Activated CD4-positive, CD25-positive, alpha-beta regulatory T cell (primary cell): ENCODE data around the gene LILRB2.
"Not testable (repeated sequence)": the region's sequence is repeated elsewhere in the genome, so short reads cannot be mapped to it uniquely, and the experiment has no call there.

Source experiments
- DNase-seq, 4 experiments: peaks; one replicate each; lab custom pipeline; 2025; lab: John Stamatoyannopoulos, UW

The LILRB2 gene

DNA sequence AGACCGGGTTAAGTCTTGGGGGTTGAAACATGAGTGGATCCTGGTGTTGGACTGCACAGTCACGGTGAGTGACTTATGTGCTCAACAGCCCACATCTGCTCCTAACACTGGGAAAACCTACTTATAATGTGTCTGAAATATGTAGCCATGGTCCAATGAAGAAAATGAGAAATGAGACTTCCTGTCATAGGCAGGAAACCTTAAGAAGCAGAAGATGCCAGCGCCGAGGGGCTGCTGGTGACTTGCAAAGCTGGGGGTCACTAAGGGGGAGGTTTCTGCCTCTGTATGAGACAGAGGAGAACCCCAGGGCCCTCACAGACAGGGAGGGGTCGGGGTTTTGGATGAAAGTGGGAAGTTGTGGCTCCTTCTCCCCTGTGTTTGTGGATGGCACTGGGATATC is 8.7 kb downstream of the LILRB2 start:
- DNase-seq: not testable (repeated sequence)

DNA sequence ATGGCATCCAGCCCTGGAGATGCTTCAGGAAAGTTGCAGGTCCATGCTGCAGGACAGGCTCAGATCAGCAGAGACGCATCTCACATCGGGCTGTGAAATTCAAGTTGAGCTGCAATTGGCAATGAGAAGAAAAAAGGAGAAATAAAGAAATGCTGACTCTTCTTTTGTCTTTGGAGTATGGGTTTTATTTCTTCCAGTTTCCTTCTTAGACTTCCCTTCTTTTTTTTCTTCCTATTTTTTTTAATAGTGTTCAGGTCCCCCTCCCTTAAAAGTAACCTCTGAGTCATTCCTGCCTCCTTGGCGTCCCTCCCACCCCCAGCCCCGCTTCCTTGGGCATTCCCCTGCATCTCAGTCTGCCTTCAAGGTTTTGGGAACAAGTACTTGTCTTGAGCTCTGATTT is 9.3 kb downstream of the LILRB2 start:
- not testable (repeated sequence) for DNase-seq

DNA sequence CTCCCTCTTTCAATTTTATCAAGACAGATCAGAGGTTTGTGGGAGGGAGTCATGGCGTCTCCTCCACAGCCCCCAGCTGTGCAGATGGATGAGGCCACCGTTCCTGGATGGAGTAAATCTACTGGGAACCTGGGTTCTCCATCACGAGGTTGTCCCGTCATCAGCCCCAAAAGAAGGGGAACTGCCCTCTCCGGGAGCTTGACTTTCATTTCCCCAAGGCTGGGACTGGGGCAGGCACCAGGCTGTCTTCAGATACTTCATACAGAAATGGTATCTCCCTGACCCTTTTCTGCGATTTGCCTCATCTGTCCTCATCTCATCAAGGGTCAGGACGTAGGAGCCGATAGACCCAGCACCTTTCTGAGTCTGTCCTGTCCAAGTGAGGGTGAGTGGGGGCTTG is 9.8 kb downstream of the LILRB2 start:
- no peak for DNase-seq

DNA sequence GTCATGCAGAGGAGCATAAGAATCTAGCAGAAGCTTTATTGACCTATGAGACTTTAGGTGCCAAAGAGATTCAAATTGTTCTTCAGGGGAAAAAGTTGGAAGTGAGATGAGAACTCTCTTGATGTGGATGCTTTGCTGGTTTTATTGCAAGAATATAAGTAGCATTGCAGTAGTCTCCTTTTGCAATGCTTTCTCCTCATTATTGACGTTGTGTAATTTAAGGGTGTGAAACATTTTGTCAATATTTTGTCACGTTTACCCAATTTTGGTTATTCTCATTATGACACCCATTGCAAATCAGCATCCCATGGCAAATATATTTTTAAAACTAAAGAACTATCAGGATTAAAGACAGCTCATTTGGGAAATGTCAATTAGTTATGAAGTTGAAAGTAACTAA is 12.0 kb downstream of the LILRB2 start:
- DNase-seq: no peak

DNA sequence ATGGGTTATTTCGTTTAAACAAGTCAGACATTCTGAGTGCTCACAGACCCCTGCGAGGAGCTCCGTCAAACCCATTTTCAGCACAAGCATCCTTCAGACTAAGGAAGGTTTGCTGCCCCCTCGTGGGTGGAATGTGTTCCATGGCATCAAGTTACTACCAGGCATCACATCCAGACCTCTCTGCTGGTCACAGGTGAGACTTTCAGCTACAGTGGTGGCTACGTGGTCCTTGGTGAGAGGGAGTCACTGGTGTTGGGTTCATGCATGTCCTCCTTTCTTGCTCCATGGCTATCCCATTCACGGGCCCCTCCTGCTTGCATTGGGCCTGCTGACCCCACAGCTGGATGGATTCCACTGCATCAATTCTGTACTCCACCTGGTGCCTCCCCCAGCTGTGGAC is 14.8 kb downstream of the LILRB2 start:
- DNase-seq: peak; percentile 14 to 55 (median 28)

DNA sequence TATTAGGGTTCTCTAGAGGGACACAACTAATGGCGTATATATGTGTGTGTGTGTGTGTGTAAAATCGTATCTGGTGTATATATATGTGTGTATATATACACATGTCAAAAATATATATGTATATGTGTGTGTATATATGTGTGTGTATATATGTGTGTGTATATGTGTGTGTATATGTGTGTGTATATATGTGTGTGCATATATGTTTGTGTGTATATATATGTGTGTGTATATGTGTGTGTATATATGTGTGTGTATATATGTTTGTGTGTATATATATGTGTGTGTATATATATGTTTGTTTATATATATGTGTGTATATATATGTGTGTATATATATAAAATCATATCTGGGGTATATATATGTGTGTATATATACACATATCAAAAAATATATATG is 18.4 kb downstream of the LILRB2 start:
- DNase-seq: no peak

DNA sequence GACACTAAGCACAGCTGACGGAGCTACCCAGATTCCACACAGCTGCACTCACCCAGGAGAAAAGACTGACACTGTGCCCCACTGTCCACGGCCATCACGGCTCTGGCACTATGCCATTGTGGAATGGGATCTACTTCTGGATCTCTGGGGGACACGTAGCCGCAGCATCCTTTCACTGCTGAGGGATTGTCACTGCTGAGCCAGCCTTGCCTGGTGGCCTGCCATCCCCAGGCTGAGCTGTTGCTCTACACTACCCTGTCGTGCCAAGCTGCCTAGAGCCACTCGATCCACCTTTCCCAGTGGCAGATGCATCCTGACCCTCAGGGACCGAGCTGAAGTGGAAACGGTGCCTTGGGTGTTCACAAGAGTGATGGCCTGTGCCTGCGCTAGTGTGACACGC is 18.8 kb downstream of the LILRB2 start:
- DNase-seq: no peak

DNA sequence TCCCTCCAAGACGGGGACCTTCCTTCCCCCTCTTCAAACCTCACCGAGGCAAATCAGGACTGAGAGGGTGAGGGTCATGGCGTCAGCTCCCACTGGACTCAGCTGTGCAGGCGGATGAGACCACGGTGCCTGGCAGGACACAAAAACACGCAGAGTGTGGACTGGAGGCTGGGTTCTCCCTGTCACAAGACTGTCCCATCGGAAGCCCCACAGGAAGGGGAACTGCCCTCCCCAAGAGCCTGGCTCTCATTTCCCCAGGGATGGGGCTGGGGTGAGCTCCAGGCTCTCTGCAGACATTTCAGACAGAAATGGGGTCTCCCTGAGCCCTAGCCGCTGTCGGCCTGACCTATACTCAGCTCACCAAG is 23.8 kb downstream of the LILRB2 start, which contains the start of gene LILRB5:
Gene LILRB5, minus strand, starts transcription at position 158 of the 365 bp plus-strand sequence. Its CDS starts 80 bp downstream, at position 78.
- no peak for DNase-seq

DNA sequence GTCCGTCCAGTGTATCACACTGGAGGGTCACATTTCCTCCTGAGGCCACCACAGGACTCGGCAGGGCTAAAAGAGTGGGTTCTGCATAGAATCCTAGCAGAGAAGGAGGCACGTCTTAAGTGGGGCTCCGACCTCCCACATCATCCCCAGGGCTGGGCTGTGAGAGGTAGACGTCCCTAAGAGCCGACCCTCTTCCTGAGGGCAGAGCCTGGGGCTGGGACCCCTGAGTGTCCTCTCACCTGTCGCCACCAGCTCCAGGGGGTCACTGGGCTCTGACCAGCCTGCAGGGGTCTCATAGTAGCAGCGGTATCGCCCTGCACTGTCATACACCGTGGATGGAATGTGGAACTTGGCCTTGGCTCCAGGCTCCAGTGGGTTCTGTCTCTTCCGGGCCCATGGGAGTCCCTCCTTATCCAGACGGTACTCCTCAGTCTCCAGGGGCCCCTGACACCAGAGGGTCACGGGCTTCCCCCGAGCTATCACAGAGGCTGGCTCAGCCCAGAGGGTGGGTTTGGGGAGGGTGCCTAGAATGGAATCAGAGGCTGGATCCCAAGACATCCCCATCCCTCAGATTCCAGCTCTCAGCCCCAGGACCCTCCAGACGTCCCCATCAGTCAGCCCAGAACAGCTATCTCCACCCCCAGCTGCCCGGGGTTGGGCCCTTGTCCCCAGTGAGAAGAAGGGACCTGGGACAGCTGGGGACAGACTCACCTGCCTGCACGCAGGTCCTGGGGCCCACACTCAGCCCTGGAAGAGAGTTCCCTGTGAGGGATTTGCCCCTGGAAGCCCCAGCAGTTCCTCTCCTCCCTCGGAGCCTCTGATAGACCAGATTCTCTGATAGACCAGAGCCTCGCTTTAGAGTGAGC is 24.4 kb downstream of the LILRB2 start:
- DNase-seq: no peak

DNA sequence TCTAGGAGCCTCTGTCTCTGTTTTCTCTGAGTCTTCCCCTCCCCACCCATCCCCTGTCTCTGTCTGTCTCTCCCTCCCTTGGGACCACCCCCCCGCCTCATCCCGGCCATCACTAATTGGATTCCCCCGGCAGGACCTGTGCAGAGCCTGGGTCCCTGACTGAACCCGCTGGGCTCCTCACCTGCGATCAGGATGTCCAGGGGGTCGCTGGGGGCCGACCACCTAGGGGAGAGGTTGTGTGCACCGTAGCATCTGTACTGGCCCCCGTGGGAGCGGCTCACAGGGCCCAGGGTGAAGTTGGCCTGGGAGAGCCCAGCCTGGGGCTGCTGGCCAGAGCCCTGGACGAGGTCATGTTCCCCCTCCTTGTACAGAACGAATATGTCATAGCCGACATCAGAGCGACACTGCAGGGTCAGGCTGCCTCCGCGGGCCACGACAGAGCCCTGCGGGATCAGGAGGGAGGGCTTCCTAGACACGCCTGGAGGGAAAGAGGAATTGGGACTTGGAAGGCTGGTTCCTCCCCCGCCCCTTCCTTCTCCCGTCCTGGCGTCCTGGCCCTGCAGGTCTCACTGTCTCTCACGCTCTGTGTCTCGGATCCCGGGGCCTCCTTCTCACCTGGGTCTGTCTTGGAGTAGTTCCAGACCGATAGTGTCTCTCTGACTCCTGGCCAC is 25.7 kb downstream of the LILRB2 start:
- no peak for DNase-seq

DNA sequence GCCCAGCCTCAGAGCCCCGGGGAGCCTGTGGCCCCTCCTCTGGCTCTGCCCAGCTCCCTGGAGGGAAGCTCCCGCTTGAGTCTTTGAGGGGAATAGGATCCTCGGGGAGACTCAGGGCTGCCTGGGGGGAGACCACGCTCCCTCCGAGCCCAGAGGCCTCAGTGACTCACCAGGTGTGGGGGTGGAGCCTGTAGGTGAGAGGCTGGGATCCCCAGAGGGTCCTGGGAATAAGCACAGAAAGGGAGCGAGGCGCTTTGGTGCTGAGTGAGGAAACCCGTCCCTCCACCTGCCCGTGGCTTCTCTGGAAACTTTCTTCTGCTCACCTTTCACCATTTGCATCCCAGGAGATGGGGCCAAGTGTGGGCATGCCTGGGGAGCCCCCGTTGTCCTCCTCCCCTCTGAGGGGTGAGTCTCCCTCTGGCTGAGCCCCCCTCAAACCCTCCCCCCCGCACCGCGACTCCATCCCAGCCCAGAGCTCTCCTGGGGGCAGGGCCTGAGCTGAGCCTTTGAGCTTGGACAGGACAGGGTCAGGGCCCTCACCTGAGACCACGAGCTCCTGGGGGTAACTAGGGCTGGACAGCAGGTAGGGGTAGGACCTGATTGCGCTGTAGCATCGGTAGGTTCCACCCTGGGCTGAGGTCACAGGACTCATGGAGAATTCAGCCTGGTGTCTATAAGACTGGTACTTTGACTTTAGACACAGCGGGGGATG is 26.6 kb downstream of the LILRB2 start:
- no peak for DNase-seq

DNA sequence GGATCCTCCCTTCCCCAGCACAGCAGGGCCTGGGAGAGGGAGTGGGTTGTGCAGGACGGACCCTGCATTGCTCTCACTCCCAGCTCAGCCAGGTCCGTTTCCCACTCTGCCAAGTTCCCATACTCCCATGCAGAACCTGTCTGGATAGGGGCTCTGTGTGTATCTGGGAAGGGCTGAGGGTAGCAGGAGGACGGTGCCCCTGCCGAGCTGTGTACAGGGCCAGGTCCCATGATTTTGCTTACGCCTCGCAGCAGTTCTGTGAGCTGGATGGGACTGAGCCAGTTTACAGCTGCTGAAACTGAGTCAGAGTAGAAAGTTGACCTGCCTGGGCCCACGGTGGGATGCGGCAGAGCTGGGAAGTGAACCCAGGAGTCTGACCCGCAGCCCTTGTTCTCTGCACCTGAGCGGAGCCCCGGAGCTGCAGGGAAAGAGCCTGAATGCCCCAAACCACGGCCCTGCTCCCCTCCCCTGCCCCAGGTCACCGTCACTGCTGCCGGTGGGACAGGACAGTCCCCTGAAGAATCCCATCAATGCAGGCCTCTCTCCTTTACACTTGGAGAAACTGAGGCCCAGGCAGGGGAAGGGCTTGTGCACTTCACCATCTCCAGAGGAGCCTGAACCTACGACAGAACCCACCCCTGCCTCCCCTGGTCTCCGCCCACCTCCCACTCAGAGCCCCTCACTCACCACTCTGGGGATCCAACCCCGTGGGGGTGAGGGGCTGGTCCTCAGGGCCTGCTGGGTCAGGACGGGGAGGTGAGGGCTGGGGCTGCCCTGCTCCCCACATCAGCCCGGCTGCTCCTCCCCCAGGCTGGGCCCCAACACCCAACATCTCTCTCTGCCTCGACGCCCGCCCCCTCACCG is 27.3 kb downstream of the LILRB2 start:
- DNase-seq: no peak

DNA sequence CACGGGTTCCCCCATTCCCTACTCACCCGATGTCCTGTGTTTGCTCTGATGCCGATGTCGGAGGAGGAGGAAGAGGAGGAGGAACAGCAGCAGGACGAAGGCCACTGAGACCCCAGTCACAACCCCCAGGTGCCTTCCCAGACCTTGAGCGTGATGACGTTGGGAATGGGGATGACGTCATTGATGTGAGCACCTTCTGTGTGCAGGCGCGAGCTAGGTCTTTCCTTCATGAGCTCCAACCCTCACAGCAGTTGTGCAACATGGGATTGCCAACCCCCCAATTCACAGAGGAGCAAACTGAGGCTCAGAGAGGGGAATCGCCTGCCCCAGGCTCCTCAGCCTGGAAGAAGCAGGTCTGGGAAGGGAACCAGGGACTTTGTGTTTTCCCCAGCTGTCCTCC is 28.1 kb downstream of the LILRB2 start:
- DNase-seq: no peak

DNA sequence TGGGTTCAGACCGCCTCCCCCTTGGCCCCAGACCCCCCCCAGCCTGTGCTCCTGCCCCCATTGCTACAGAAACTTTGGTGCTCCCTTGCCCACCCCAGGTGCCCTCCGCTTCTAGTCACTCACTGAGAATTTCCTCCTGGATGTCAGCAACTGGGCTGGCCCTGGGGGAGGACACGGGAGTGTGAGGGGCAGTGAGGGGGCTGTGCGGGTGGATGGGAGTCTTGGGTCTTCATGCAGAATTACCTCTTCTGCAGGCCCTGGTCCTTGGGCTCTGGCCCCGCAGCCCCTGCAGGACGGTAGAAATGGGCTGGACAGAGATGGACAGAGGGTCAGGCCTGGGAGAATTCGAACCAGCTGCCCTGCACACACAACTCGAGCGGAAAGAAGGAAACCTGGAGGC is 28.7 kb downstream of the LILRB2 start:
- no peak for DNase-seq

DNA sequence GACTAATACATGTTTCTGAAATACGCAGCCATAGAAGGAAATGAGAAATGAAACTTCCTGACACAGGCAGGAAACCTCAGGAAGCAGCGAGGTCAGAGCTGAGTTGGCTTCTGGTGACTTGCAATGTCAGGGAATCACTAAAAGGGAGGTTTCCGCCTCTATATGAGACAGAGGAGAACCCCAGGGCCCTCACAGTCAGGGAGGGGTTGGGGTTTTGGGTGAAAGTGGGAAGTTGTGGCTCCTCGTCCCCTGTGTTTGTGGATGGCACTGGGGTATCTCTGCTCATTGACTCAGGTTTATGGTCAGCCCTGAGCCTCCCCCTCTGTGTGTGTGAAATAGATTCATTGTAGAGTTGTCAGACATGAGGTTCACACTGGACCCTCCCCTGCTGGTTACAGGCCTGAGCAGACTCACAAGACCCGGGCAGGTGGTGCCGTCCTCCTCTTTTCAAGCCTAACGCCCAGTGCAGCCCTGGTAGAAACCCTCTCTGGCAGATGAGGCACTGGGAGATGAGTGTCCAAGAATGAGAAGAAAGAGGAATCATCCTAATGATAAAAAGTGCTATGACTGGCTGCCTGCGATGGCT is 32.8 kb downstream of the LILRB2 start:
- no peak for DNase-seq

DNA sequence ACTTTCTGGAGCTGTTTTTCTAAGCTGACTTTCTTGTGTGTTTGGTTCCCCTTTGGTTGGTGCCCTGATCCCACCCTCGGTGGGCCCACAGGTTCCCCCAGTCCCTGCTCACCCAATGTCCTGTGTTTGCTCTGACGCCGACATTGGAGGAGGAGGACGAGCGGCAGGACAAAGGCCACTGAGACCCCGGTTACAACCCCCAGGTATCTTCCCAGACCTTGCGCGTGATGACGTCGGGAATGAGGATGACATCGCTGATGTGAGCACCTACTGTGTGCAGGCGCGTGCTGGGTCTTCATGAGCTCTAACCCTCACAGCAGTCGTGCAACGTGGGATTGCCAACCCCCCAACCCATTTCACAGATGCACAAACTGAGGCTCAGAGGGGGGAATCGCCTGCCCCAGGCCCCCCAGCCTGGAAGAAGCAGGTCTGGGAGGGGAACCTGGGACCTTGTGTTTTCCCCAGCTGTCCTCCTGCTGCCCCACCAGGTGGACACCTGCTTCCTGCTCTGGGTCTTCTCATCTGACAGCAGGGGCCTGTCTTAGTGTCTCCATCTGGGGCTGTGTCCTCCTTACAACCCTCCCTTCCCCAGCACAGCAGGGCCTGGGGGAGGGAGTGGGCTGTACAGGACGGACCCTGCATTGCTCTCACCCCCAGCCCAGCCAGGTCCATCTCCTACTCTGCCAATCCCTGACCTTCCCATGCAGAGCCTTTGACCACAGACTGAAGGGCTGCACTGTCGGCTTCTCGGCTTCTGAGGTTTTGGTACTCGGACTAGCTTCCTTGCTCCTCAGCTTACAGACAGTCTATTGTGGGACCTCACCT is 33.6 kb downstream of the LILRB2 start:
- DNase-seq: no peak

DNA sequence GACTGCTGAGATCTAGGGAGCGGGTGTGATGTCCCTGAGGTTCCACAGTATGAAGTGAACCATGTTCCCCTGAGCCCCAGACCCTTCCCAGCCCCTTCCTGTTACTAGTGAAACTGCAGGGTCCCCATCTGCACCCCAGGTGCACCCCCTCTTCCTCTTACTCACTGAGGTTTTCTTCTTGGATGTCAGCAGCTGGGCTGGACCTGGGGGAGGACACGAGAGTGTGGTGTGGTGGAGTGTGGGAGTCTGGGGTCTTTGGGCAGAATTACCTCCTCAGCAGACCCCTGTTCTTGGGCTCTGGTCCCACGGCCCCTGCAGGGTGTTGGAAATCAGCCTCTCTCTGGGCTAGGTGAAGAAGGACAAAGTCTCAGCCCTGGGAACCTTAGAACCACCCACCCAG is 35.0 kb downstream of the LILRB2 start:
- DNase-seq: no peak

DNA sequence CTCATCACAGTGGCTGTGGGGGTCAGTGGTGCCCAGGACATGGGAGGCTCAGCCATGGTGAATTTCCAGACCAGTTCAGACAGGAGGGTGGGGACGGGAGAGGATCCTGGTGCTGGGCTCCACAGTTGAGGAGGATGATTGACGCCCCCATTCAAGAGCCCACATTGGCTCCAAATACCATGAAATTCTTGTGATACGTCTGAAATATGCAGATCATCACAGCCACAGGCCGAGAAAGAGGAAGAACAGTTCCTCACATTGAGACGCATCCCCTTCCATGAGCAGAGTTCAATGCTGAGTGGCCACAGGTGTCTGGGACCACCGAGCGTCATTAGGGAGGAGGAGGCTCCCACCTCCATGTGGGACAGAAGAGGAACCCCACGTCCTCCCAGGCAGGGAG is 37.1 kb downstream of the LILRB2 start:
- not testable (repeated sequence) for DNase-seq

DNA sequence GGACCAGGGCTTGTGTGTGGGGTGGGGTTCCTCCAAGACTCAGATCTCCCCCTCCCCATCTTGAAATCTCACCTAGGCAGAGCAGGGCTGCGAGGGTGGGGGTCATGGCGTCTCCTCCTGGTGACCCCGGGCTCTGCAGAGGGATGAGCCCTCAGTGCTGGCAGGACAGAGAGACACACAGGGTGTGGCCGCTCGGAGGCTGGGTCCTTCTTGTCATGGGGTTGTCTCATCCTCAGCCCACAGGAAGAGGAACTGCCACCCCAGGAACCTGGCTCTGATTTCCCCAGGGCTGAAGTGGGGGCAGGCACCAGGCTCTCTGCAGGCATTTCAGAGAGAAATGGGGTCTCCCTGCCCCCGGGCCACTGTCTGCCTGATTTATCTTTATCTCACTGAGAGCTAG is 38.3 kb downstream of the LILRB2 start, which contains the start of gene LILRA6:
Gene LILRA6, minus strand, starts transcription at position 145 of the 400 bp plus-strand sequence.
- not testable (repeated sequence) for DNase-seq

DNA sequence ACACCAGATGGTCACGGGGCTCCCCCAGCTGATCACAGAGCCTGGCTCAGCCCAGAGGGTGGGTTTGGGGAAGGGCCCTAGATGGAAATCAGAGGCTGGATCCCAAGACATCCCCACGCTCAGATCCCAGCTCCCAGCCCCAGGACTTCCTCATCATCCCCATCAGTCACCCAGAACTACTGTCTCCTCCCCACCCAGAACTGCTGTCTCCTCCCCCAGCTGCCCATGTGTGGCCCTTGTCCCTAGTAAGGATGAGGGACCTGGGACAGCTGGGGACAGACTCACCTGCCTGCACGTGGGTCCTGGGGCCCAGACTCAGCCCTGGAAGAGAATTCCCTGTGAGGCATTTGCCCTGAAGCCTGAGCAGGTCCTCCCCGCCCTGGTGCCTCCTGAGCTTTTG is 38.7 kb downstream of the LILRB2 start:
- DNase-seq: not testable (repeated sequence)
